NCI-H748 (cell line): ENCODE results near the gene ARHGAP26.
A peak's percentile ranks its signal among the peaks of the same experiment; 100 is the strongest.

Experiments
- DNase-seq: peaks from one replicate; lab custom pipeline; 2025; ENCODE audit not compliant: unreplicated experiment; lab: John Stamatoyannopoulos, UW

The ARHGAP26 gene

GRCh38 chr5:142769793-142770649, at the start of gene ARHGAP26:
ARHGAP26 (plus strand) TSS chr5:142770377; CDS start chr5:142770762, 385 bp downstream.
- peak; percentile 97 for DNase-seq

GRCh38 chr5:142720641-142721271, 49.4 kb upstream of the ARHGAP26 start:
- peak; percentile 91 for DNase-seq

GRCh38 chr5:142722146-142722545, 48.0 kb upstream of the ARHGAP26 start:
- no peak for DNase-seq

GRCh38 chr5:142722896-142723295, 47.3 kb upstream of the ARHGAP26 start:
- DNase-seq = no peak

GRCh38 chr5:142724821-142725220, 45.4 kb upstream of the ARHGAP26 start:
- no peak for DNase-seq

- no peak for DNase-seq
Measured at GRCh38 chr5:142725231-142726187, 44.7 kb upstream of the ARHGAP26 start.

GRCh38 chr5:142726188-142726731, 43.9 kb upstream of the ARHGAP26 start:
- no peak for DNase-seq

GRCh38 chr5:142727735-142728047, 42.5 kb upstream of the ARHGAP26 start:
- no peak for DNase-seq

- no peak for DNase-seq
Measured at GRCh38 chr5:142735323-142736246, 34.6 kb upstream of the ARHGAP26 start.

GRCh38 chr5:142736247-142736632, 33.9 kb upstream of the ARHGAP26 start:
- DNase-seq = no peak

GRCh38 chr5:142737179-142737578, 33.0 kb upstream of the ARHGAP26 start:
- DNase-seq = no peak

- peak; percentile 20 for DNase-seq
Measured at GRCh38 chr5:142740474-142741242, 29.5 kb upstream of the ARHGAP26 start.

- no peak for DNase-seq
Measured at GRCh38 chr5:142743592-142744441, 26.4 kb upstream of the ARHGAP26 start.

GRCh38 chr5:142745268-142745667, 24.9 kb upstream of the ARHGAP26 start:
- no peak for DNase-seq

GRCh38 chr5:142746532-142747433, 23.4 kb upstream of the ARHGAP26 start:
- DNase-seq = no peak

- no peak for DNase-seq
Measured at GRCh38 chr5:142748132-142748531, 22.0 kb upstream of the ARHGAP26 start.

GRCh38 chr5:142748568-142749249, 21.5 kb upstream of the ARHGAP26 start:
- DNase-seq = no peak
